Measurements from ENCODE around the gene TMEM59L. TPM values are rescaled to one million over a fixed set of nuclear protein-coding genes. Genes with fewer than 3 reads are reported as not detected.

TMEM59L gene
- total and polyA plus RNA-seq, 2 experiments from 2014 or later: 1.5 to 9.1 TPM

DNA sequence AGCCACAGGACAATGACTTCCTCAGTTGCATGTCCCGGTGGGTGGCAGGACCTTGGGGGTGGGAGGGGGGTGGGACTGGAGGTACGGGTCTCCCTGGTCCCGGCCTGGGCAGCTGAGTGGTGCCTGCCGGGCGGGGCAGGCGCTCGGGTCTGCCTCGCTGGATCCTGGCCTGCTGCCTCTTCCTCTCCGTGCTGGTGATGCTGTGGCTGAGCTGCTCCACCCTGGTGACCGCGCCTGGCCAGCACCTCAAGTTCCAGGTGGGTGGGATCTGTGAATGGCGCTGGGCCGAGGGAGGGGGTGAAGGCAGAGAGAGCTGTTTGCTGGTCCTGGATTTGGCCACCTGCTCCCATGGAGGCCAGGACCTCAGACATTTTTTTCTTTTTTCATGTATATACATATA is 5.6 kb downstream of the TMEM59L start:
- H3K4me3 ChIP-seq: no peak overlapping the region
- H3K4me1 ChIP-seq (ENCODE audit: insufficient read depth): no peaks in the 10 kb centered on the region
- no peak overlapping the region for H2AFZ ChIP-seq
- no peaks in the 10 kb centered on the region for H4K20me1 ChIP-seq (ENCODE audit: insufficient read depth, poor library complexity, severe bottlenecking)
- WGBS (ENCODE audit: low lambda C conversion rate, missing lambda C conversion rate): 94% methylated on average over 5 of the region's 13 CpGs
- H3K9me2 ChIP-seq (replicated peaks; ENCODE audit: insufficient read depth): no peaks in the 10 kb centered on the region
- no peaks in the 10 kb centered on the region for H3K9me3 ChIP-seq (ENCODE audit: low read depth)
- TF ChIP-seq, protein P1, sequence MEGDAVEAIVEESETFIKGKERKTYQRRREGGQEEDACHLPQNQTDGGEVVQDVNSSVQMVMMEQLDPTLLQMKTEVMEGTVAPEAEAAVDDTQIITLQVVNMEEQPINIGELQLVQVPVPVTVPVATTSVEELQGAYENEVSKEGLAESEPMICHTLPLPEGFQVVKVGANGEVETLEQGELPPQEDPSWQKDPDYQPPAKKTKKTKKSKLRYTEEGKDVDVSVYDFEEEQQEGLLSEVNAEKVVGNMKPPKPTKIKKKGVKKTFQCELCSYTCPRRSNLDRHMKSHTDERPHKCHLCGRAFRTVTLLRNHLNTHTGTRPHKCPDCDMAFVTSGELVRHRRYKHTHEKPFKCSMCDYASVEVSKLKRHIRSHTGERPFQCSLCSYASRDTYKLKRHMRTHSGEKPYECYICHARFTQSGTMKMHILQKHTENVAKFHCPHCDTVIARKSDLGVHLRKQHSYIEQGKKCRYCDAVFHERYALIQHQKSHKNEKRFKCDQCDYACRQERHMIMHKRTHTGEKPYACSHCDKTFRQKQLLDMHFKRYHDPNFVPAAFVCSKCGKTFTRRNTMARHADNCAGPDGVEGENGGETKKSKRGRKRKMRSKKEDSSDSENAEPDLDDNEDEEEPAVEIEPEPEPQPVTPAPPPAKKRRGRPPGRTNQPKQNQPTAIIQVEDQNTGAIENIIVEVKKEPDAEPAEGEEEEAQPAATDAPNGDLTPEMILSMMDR (IDR thresholded peaks at IDR 0.05; ENCODE audit: poor library complexity): no peak
- TF ChIP-seq EZH2 (IDR thresholded peaks at IDR 0.05; ENCODE audit: borderline replicate concordance) (no peak), EZH2phosphoT487 (IDR thresholded peaks at IDR 0.05; ENCODE audit: low read depth, severe bottlenecking, unreplicated experiment) (no peak)
- H3K27ac ChIP-seq: no peak overlapping the region
- no peak for DNase-seq (ENCODE audit: low spot score)
- no peaks in the 10 kb centered on the region for H3K79me2 ChIP-seq
- H3K4me2 ChIP-seq: no peak overlapping the region
- H3K27me3 ChIP-seq: peaks cover 28% of the 10 kb centered on the region
- H3K36me3 ChIP-seq (replicated peaks; ENCODE audit: insufficient read depth, low read depth): no peaks in the 10 kb centered on the region

DNA sequence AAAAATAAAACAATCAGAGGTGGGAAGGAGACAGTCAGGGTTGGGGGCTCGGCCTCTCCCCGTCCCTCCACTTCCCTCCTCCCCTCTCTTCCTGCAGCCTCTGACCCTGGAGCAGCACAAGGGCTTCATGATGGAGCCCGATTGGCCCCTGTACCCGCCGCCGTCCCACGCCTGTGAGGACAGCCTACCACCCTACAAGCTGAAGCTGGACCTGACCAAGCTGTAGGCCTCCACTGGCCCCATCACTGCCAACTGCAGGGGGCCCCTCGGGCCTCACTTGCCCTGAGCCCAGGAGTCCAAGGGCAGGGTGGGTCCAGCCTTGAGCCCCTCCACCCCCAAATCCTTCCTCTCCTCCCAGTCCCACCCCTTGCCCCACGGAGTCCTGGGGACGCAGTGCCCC is 7.6 kb downstream of the TMEM59L start:
- H3K4me3 ChIP-seq: no peak overlapping the region
- H3K9me2 ChIP-seq (replicated peaks; ENCODE audit: insufficient read depth): no peaks in the 10 kb centered on the region
- no peaks in the 10 kb centered on the region for H3K36me3 ChIP-seq (replicated peaks; ENCODE audit: insufficient read depth, low read depth)
- TF ChIP-seq, protein P1 (IDR thresholded peaks at IDR 0.05; ENCODE audit: poor library complexity): no peak
- TF ChIP-seq EZH2 (IDR thresholded peaks at IDR 0.05; ENCODE audit: borderline replicate concordance) (no peak), EZH2phosphoT487 (IDR thresholded peaks at IDR 0.05; ENCODE audit: low read depth, severe bottlenecking, unreplicated experiment) (no peak)
- H3K4me2 ChIP-seq: no peak overlapping the region
- 92% methylated on average over 10 of the region's 10 CpGs for WGBS (ENCODE audit: low lambda C conversion rate, missing lambda C conversion rate)
- DNase-seq (ENCODE audit: low spot score): no peak
- peaks cover 7% of the 10 kb centered on the region for H3K27me3 ChIP-seq
- H3K4me1 ChIP-seq (ENCODE audit: insufficient read depth): no peaks in the 10 kb centered on the region
- H3K79me2 ChIP-seq: no peaks in the 10 kb centered on the region
- H3K27ac ChIP-seq: no peak overlapping the region
- H4K20me1 ChIP-seq (ENCODE audit: insufficient read depth, poor library complexity, severe bottlenecking): no peaks in the 10 kb centered on the region
- H2AFZ ChIP-seq: no peak overlapping the region
- no peaks in the 10 kb centered on the region for H3K9me3 ChIP-seq (ENCODE audit: low read depth)

DNA sequence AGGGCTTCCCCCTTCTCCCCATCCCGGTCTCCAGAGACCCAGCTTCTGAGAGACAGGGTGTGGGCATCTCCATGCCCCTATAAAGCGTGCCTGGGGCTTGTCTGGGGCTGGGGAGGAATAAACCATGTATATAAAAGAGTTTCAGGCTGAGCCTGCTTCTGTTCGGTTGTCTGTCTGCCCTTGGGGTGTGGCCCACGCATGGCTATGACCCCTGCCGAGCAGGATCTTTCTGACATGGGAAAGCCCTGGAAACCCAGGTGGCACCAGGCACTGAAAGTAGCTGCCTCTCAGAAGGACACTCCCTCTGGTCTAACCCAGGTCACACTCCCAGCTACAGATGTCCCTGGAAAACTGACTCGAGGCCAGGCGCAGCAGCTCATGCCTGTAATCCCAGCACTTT is 8.2 kb downstream of the TMEM59L start:
- Histone ChIP-seq H3K4me2 (no peak overlapping the region), H3K9me2 (replicated peaks; ENCODE audit: insufficient read depth) (no peaks in the 10 kb centered on the region), H3K36me3 (replicated peaks; ENCODE audit: insufficient read depth, low read depth) (no peaks in the 10 kb centered on the region), H3K79me2 (no peaks in the 10 kb centered on the region), H3K9me3 (ENCODE audit: low read depth) (no peaks in the 10 kb centered on the region), H3K27ac (no peak overlapping the region), H3K4me1 (ENCODE audit: insufficient read depth) (no peaks in the 10 kb centered on the region), H3K4me3 (no peak overlapping the region), H4K20me1 (ENCODE audit: insufficient read depth, poor library complexity, severe bottlenecking) (no peaks in the 10 kb centered on the region), H2AFZ (no peak overlapping the region), H3K27me3 (peaks cover 1% of the 10 kb centered on the region)
- no peak for DNase-seq (ENCODE audit: low spot score)
- WGBS (ENCODE audit: low lambda C conversion rate, missing lambda C conversion rate): 80% methylated on average over 7 of the region's 7 CpGs
- TF ChIP-seq EZH2 (IDR thresholded peaks at IDR 0.05; ENCODE audit: borderline replicate concordance) (no peak), EZH2phosphoT487 (IDR thresholded peaks at IDR 0.05; ENCODE audit: low read depth, severe bottlenecking, unreplicated experiment) (no peak)
- TF ChIP-seq, protein P1 (IDR thresholded peaks at IDR 0.05; ENCODE audit: poor library complexity): no peak

DNA sequence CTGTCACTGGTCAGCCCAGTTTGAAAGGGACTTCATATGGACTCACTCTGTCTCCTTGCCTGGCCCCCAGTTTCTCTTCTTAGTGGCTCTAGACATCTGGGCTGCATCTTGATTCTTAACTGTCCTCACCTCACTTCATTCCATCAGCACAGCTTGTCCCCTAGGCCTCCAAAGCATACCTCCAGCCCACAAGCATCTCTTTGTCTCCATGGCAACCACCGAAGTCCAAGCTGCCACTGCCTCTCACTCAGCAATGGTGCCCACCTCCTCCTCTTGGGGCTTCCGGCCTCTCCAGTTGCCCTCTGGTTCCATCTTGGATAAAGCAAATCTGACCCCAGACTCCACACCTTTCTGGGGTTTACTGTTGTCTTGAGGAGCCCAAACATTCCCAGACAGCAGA is 14.2 kb downstream of the TMEM59L start:
- no peaks in the 10 kb centered on the region for H3K36me3 ChIP-seq (replicated peaks; ENCODE audit: insufficient read depth, low read depth)
- no peak overlapping the region for H3K27ac ChIP-seq
- H3K9me2 ChIP-seq (replicated peaks; ENCODE audit: insufficient read depth): no peaks in the 10 kb centered on the region
- WGBS (ENCODE audit: low lambda C conversion rate, missing lambda C conversion rate): 54% methylated on average over 2 of the region's 2 CpGs
- no peaks in the 10 kb centered on the region for H3K4me1 ChIP-seq (ENCODE audit: insufficient read depth)
- no peaks in the 10 kb centered on the region for H3K9me3 ChIP-seq (ENCODE audit: low read depth)
- DNase-seq (ENCODE audit: low spot score): no peak
- H3K4me3 ChIP-seq: no peak overlapping the region
- H3K4me2 ChIP-seq: no peak overlapping the region
- no peaks in the 10 kb centered on the region for H3K79me2 ChIP-seq
- H4K20me1 ChIP-seq (ENCODE audit: insufficient read depth, poor library complexity, severe bottlenecking): no peaks in the 10 kb centered on the region
- no peak overlapping the region for H2AFZ ChIP-seq
- TF ChIP-seq, protein P1 (IDR thresholded peaks at IDR 0.05; ENCODE audit: poor library complexity): no peak
- TF ChIP-seq EZH2 (IDR thresholded peaks at IDR 0.05; ENCODE audit: borderline replicate concordance) (no peak), EZH2phosphoT487 (IDR thresholded peaks at IDR 0.05; ENCODE audit: low read depth, severe bottlenecking, unreplicated experiment) (no peak)
- H3K27me3 ChIP-seq: no peaks in the 10 kb centered on the region
